HepG2 (cell line): ENCODE data around the gene CALU. TPM values are rescaled to one million over a fixed set of nuclear protein-coding genes. Genes with fewer than 3 reads are reported as not detected.

Source experiments
- ATAC-seq: fragments of 200-7000 bp; cut with Tn5 transposase; 3 replicates; pipeline ENCODE4 v1.9.1; 2020; ENCODE audit warnings: mild to moderate bottlenecking, moderate library complexity
- BruUV-seq: library from RNA; stranded (reverse); fragments of 400-500 nt; replicated peaks from 2 replicates; lab custom pipeline; 2021; lab: Mats Ljungman, UMichigan
- CTCF ChIA-PET: fragments of 300-600 bp; formaldehyde crosslinking; extraction: SDS; loops from one replicate; lab custom pipeline; 2021; ENCODE audit warnings: low total read pairs, inconsistent platforms, low intra/inter-chr PET ratio; lab: Yijun Ruan, JAX
- POLR2A ChIA-PET: fragments of 350-600 bp; sonication (Branson Sonifier 250); formaldehyde crosslinking; loops from one replicate; lab custom pipeline; 2020; ENCODE audit warnings: antibody characterized with exemption, inconsistent platforms; lab: Yijun Ruan, JAX
- DNase-seq: peaks from one replicate; pipeline ENCODE4 v3.0.0-alpha.2; 2015; ENCODE audit warnings: low spot score
- FAIRE-seq: peaks from 3 replicates; lab custom pipeline; 2011; peaks lifted over from hg19 to GRCh38; lab: Jason Lieb, UNC
- H2AFZ ChIP-seq: one replicate; pipeline ENCODE4 v1.6.1; 2011; ENCODE audit warnings: low read length, inconsistent platforms
- H3K27ac ChIP-seq: fragments of 300-600 bp; 3 replicates; pipeline ENCODE4 v1.8.0; 2011; ENCODE audit warnings: mixed run types, mild to moderate bottlenecking, mixed read lengths, low read length, inconsistent platforms; ENCODE audit not compliant: insufficient read depth; ENCODE audit errors: extremely low read length
- H3K27me3 ChIP-seq, 2 experiments: fragments of 200-600 bp in 1 of 2; 2 replicates in 1 of 2; 3 replicates in 1 of 2; pipeline versions ENCODE4 v1.6.0 to v1.8.0; 2011; ENCODE audit warnings: low read length in 2 of 2, mild to moderate bottlenecking in 2 of 2, moderate library complexity in 2 of 2, inconsistent platforms in 1 of 2; ENCODE audit not compliant: insufficient read depth in 2 of 2, control insufficient read depth in 1 of 2
- H3K36me3 ChIP-seq, 2 experiments: fragments of 200-600 bp in 1 of 2; replicated peaks in 1 of 2; 2 replicates in 1 of 2; 3 replicates in 1 of 2; pipeline versions ENCODE4 v1.5.1 to v1.8.0; 2011; ENCODE audit warnings: low read length in 2 of 2, inconsistent platforms in 1 of 2; ENCODE audit not compliant: insufficient read depth in 2 of 2, control insufficient read depth in 1 of 2
- H3K4me1 ChIP-seq: 2 replicates; pipeline ENCODE4 v1.5.1; 2012; ENCODE audit warnings: low read length, inconsistent platforms; ENCODE audit not compliant: insufficient read depth
- H3K4me2 ChIP-seq: 2 replicates; pipeline ENCODE4 v1.6.0; 2011; ENCODE audit warnings: low read depth, low read length, inconsistent platforms
- H3K4me3 ChIP-seq, 3 experiments: fragments of 200-600 bp in 1 of 3; sonication (generic), shearing (Covaris generic) in 1 of 3; replicated peaks in 1 of 3; 2 replicates each; pipeline ENCODE4 v1.5.1; 2011 to 2016; ENCODE audit warnings: low read length in 3 of 3, inconsistent platforms in 2 of 3, low read depth in 2 of 3, mild to moderate bottlenecking in 2 of 3, control low read depth in 1 of 3, mixed read lengths in 1 of 3; ENCODE audit not compliant: insufficient read depth in 1 of 3
- H3K79me2 ChIP-seq: one replicate; pipeline ENCODE4 v1.6.1; 2011; ENCODE audit warnings: low read length, inconsistent platforms; ENCODE audit not compliant: insufficient read depth
- H3K9ac ChIP-seq: 2 replicates; pipeline ENCODE4 v1.6.0; 2011; ENCODE audit warnings: mild to moderate bottlenecking, low read depth, low read length, inconsistent platforms; ENCODE audit not compliant: insufficient read depth
- H3K9me3 ChIP-seq: 2 replicates; pipeline ENCODE4 v1.5.1; 2012; ENCODE audit warnings: mild to moderate bottlenecking, low read length
- H4K20me1 ChIP-seq: 2 replicates; pipeline ENCODE4 v1.6.0; 2011; ENCODE audit warnings: inconsistent platforms, mild to moderate bottlenecking, low read length, moderate library complexity; ENCODE audit not compliant: insufficient read depth
- HMG20A ChIP-seq: IDR thresholded peaks from 2 replicates; pipeline ENCODE4 v1.6.1; 2016; ENCODE audit warnings: borderline replicate concordance
- JDP2 ChIP-seq: sonication (generic); formaldehyde crosslinking; IDR thresholded peaks from 2 replicates; pipeline ENCODE4 v1.8.1; 2022; ENCODE audit warnings: missing genetic modification reagents, borderline replicate concordance
- TP53 ChIP-seq: sonication (generic); formaldehyde crosslinking; conservative IDR thresholded peaks from 2 replicates; pipeline ENCODE4 v1.4.0; 2020; ENCODE audit warnings: missing genetic modification reagents
- ZNF24 ChIP-seq: fragments of 450-650 bp; IDR thresholded peaks from 2 replicates; pipeline ENCODE4 v1.6.1; 2017; ENCODE audit warnings: antibody characterized with exemption, mild to moderate bottlenecking
- ZNF3 ChIP-seq: IDR thresholded peaks from 2 replicates; pipeline ENCODE4 v1.7.0; 2017; ENCODE audit warnings: inconsistent platforms
- ZNF317 ChIP-seq: sonication (generic); formaldehyde crosslinking; IDR thresholded peaks from 2 replicates; pipeline ENCODE4 v1.5.0; 2020; ENCODE audit warnings: mild to moderate bottlenecking, missing genetic modification reagents
- ZNF337 ChIP-seq: sonication (generic); formaldehyde crosslinking; IDR thresholded peaks from 2 replicates; pipeline ENCODE4 v1.5.1; 2020; ENCODE audit warnings: missing genetic modification reagents, low read depth, mild to moderate bottlenecking, borderline replicate concordance
- WGBS: methylation state at CpG from one replicate; pipeline ENCODE4 v1.1.6; 2017; ENCODE audit warnings: low lambda C conversion rate; 5-methylcytosine and 5-hydroxymethylcytosine counted together
- in situ Hi-C: cut with HindIII; loops from 2 replicates; pipeline ENCODE4 v1.10.0; 2017; ENCODE audit warnings: low pct_unique_long_range_greater_than_20kb; ENCODE audit not compliant: extremely low pct_ligation_motif_present
- intact Hi-C: fragments of 100-400 bp; cut with micrococcal nuclease; formaldehyde crosslinking; loops from one replicate; pipeline ENCODE4 v1.10.0; 2022; ENCODE audit not compliant: unreplicated experiment
- polyA plus RNA-seq, 8 experiments: library from polyadenylated mRNA; depleted of rRNA in 3 of 8; stranded (reverse) in 7 of 8; unstranded in 1 of 8; fragments of >200 nt; fragmentation: Illumina TruSeq in 4 of 8; extraction: Trizol in 4 of 8; gene quantifications; 2 replicates each; pipeline versions ENCODE4 v1.2.1 to v1.2.3, GENCODE V29; 2011 to 2016; ENCODE audit warnings: low read depth in 4 of 8, missing spikeins in 1 of 8, mixed read lengths in 1 of 8; ENCODE audit not compliant: insufficient read depth in 1 of 8
- total RNA-seq, 5 experiments: library from RNA; depleted of rRNA; stranded (reverse); fragments of >200 nt; fragmentation: Illumina TruSeq; extraction: Trizol; gene quantifications; 2 replicates each; pipeline ENCODE4 v1.2.3, GENCODE V29; 2016; ENCODE audit warnings: low read depth in 1 of 5
- TF ChIP-seq, protein P1 (sequence below): sonication (generic); formaldehyde crosslinking; IDR thresholded peaks from 2 replicates; pipeline ENCODE4 v1.4.0; 2020; ENCODE audit warnings: mild to moderate bottlenecking, missing genetic modification reagents
- TF ChIP-seq, protein P2 (sequence below): sonication (generic); formaldehyde crosslinking; IDR thresholded peaks from 2 replicates; pipeline ENCODE4 v1.4.0; 2020; ENCODE audit warnings: missing genetic modification reagents
- TF ChIP-seq, protein P3 (sequence below): sonication (generic); formaldehyde crosslinking; conservative IDR thresholded peaks from 2 replicates; pipeline ENCODE4 v1.8.1; 2023; ENCODE audit warnings: missing genetic modification reagents
- TF ChIP-seq, protein P4 (sequence below): sonication (generic); formaldehyde crosslinking; conservative IDR thresholded peaks from 2 replicates; pipeline ENCODE4 v1.5.0; 2020; ENCODE audit warnings: missing genetic modification reagents

CALU gene
- total and polyA plus RNA-seq, 2 of the 13 experiments (the other 11 are each of a cell fraction or from before 2014, with no cell fraction given): 198 to 252 TPM

DNA sequence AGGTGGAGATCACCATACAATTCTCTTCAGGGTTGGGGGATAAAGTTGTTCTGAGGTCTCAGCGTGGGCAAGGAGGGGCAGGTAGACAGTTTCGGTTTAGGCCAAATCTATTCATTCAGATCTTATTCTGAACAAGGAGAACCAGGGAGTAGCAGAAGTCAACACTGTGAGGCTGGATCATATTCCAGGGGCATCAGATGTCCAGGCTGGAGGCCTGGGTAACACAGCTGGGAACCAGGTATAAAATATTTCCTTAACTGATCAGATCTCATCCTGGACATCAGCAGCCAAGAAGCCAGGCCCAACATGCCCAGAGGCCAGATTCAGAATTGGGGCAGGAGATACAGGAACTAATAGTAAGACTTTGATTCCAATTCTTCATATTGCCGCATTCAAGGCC, 71.8 kb downstream of the CALU start:
- BruUV-seq: no TSS peak
- FAIRE-seq: no peak
- intact Hi-C loops: no loop called here

DNA sequence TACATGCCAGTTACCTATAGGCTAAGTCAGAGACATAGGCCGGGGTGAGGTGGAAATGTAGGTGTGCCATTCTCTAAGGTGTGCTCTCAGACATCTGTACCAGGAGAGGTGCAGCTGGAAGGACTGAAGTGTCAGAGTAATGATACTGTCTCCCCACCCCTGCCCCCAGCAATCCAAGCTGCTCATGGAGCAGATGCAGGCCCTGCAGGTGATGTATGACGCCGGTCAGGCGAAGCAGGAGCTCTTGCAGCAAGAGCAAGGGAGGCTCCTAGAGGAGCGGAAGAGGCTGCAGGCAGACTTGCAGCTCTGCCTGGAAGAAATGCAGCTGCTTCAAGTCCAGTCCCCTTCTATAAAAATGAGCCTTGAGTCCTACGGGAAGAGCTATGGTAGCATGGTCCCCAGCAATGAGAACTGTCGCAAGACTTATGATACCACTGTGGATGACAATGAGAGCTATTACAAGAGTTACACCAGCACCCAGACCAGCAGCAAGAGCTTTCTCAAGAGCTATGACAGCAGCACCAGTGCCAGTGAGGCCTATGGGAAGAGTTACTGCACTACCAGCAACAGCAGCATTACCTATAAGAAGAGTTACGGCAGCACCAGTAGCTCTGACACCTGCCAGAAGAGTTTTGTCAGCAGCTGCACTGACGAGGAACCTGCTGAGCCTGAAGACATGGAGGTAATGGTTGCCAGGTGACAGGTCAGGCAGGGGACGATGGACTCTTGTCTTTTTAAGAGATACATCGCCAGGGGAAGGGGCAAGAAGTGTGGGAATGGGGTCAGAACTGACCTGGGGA, 72.7 kb downstream of the CALU start:
- intact Hi-C loops (no loop called here), in situ Hi-C loops (no loop called here)
- ATAC-seq (no peak), FAIRE-seq (no peak), DNase-seq (no peak)
- no peak overlapping the region for H3K27ac ChIP-seq
- 28% methylated on average over 9 of the region's 11 CpGs for WGBS
- ChIA-PET POLR2A (no interaction called here), CTCF (no interaction called here)
- no peaks in the 10 kb centered on the region for H3K9me3 ChIP-seq
- H4K20me1 ChIP-seq: no peaks in the 10 kb centered on the region; the same call in 1 of the 2 replicates
- peaks cover 2 to 44% of the 10 kb centered on the region in 2 experiments; a peak in 3 of 5 replicates for H3K27me3 ChIP-seq
- no peaks in the 10 kb centered on the region for H3K4me1 ChIP-seq
- BruUV-seq: no TSS peak
- H3K79me2 ChIP-seq: no peaks in the 10 kb centered on the region
- no peak overlapping the region for H2AFZ ChIP-seq
- no peak overlapping the region for H3K4me2 ChIP-seq
- H3K36me3 ChIP-seq: no peaks in the 10 kb centered on the region
- no peak overlapping the region for H3K4me3 ChIP-seq
- no peak overlapping the region for H3K9ac ChIP-seq
- TF ChIP-seq HMG20A (CRISPR knock-in tag) (no peak), TP53 (no peak), ZNF337 (no peak), ZNF317 (CRISPR knock-in tag) (no peak)
- TF ChIP-seq, protein P1, sequence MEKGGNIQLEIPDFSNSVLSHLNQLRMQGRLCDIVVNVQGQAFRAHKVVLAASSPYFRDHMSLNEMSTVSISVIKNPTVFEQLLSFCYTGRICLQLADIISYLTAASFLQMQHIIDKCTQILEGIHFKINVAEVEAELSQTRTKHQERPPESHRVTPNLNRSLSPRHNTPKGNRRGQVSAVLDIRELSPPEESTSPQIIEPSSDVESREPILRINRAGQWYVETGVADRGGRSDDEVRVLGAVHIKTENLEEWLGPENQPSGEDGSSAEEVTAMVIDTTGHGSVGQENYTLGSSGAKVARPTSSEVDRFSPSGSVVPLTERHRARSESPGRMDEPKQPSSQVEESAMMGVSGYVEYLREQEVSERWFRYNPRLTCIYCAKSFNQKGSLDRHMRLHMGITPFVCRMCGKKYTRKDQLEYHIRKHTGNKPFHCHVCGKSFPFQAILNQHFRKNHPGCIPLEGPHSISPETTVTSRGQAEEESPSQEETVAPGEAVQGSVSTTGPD (CRISPR knock-in tag): no peak
- TF ChIP-seq, protein P2, sequence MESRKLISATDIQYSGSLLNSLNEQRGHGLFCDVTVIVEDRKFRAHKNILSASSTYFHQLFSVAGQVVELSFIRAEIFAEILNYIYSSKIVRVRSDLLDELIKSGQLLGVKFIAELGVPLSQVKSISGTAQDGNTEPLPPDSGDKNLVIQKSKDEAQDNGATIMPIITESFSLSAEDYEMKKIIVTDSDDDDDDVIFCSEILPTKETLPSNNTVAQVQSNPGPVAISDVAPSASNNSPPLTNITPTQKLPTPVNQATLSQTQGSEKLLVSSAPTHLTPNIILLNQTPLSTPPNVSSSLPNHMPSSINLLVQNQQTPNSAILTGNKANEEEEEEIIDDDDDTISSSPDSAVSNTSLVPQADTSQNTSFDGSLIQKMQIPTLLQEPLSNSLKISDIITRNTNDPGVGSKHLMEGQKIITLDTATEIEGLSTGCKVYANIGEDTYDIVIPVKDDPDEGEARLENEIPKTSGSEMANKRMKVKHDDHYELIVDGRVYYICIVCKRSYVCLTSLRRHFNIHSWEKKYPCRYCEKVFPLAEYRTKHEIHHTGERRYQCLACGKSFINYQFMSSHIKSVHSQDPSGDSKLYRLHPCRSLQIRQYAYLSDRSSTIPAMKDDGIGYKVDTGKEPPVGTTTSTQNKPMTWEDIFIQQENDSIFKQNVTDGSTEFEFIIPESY: no peak
- TF ChIP-seq, protein P3, sequence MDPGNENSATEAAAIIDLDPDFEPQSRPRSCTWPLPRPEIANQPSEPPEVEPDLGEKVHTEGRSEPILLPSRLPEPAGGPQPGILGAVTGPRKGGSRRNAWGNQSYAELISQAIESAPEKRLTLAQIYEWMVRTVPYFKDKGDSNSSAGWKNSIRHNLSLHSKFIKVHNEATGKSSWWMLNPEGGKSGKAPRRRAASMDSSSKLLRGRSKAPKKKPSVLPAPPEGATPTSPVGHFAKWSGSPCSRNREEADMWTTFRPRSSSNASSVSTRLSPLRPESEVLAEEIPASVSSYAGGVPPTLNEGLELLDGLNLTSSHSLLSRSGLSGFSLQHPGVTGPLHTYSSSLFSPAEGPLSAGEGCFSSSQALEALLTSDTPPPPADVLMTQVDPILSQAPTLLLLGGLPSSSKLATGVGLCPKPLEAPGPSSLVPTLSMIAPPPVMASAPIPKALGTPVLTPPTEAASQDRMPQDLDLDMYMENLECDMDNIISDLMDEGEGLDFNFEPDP (CRISPR knock-in tag): no peak

More for the DNA sequence above, 71.8 kb downstream of the CALU start:
- Histone ChIP-seq H3K4me2 (no peak overlapping the region), H3K27ac (no peak overlapping the region), H3K9me3 (no peaks in the 10 kb centered on the region), H2AFZ (no peak overlapping the region), H3K4me3 (no peak overlapping the region), H3K79me2 (no peaks in the 10 kb centered on the region), H4K20me1 (no peaks in the 10 kb centered on the region; the same call in 1 of the 2 replicates), H3K4me1 (no peaks in the 10 kb centered on the region), H3K27me3 (peaks cover 2 to 46% of the 10 kb centered on the region in 2 experiments; a peak in 3 of 5 replicates), H3K36me3 (no peaks in the 10 kb centered on the region), H3K9ac (no peak overlapping the region)
- DNase-seq: no peak
- in situ Hi-C loops: no loop called here
- CTCF ChIA-PET: no interaction called here
- TF ChIP-seq, protein P4, sequence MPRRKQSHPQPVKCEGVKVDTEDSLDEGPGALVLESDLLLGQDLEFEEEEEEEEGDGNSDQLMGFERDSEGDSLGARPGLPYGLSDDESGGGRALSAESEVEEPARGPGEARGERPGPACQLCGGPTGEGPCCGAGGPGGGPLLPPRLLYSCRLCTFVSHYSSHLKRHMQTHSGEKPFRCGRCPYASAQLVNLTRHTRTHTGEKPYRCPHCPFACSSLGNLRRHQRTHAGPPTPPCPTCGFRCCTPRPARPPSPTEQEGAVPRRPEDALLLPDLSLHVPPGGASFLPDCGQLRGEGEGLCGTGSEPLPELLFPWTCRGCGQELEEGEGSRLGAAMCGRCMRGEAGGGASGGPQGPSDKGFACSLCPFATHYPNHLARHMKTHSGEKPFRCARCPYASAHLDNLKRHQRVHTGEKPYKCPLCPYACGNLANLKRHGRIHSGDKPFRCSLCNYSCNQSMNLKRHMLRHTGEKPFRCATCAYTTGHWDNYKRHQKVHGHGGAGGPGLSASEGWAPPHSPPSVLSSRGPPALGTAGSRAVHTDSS (CRISPR knock-in tag): no peak
- TF ChIP-seq JDP2 (CRISPR knock-in tag) (no peak), ZNF24 (no peak), ZNF3 (CRISPR knock-in tag) (no peak)
- 51% methylated on average over 3 of the region's 3 CpGs for WGBS
- ATAC-seq: no peak
- POLR2A ChIA-PET: no interaction called here
